GM23248 (cell line): ENCODE results near the gene SRP14. TPM values are rescaled to one million over a fixed set of nuclear protein-coding genes. Genes with fewer than 3 reads are reported as not detected.
A peak's percentile ranks its signal among the peaks of the same experiment; 100 is the strongest.

Experiments
- DNase-seq: peaks from one replicate; pipeline ENCODE4 v3.0.0-alpha.2; 2015
- H2AFZ ChIP-seq: fragments of 200-600 bp; sonication (generic); 2 replicates; pipeline ENCODE4 v1.6.1; 2016; ENCODE audit warnings: antibody characterized with exemption
- H3F3A ChIP-seq: fragments of 200-600 bp; sonication (generic); 2 replicates; pipeline ENCODE4 v1.6.1; 2016; ENCODE audit warnings: mild to moderate bottlenecking, antibody characterized with exemption, mixed run types; ENCODE audit not compliant: insufficient read depth
- H3K27ac ChIP-seq: fragments of 200-600 bp; sonication (generic); 2 replicates; pipeline ENCODE4 v1.5.1; 2016; ENCODE audit warnings: mild to moderate bottlenecking
- H3K27me3 ChIP-seq: fragments of 200-600 bp; sonication (generic); replicated peaks from 2 replicates; pipeline ENCODE4 v1.6.1; 2016; ENCODE audit warnings: mild to moderate bottlenecking; ENCODE audit not compliant: insufficient read depth
- H3K36me3 ChIP-seq: fragments of 200-600 bp; sonication (generic); 2 replicates; pipeline ENCODE4 v1.6.1; 2016; ENCODE audit warnings: low read depth, mild to moderate bottlenecking
- H3K4me1 ChIP-seq: fragments of 200-600 bp; sonication (generic); 2 replicates; pipeline ENCODE4 v1.6.1; 2016; ENCODE audit warnings: mild to moderate bottlenecking; ENCODE audit not compliant: insufficient read depth
- H3K4me2 ChIP-seq: fragments of 200-600 bp; sonication (generic); one replicate; pipeline ENCODE4 v1.6.1; 2016; ENCODE audit warnings: mild to moderate bottlenecking; ENCODE audit not compliant: unreplicated experiment
- H3K4me3 ChIP-seq: fragments of 200-600 bp; sonication (generic); 2 replicates; pipeline ENCODE4 v1.5.1; 2016; ENCODE audit warnings: mild to moderate bottlenecking
- H3K79me2 ChIP-seq: fragments of 200-600 bp; sonication (generic); 2 replicates; pipeline ENCODE4 v1.6.1; 2016; ENCODE audit warnings: mild to moderate bottlenecking; ENCODE audit not compliant: insufficient read depth
- H3K9ac ChIP-seq: fragments of 200-600 bp; sonication (generic); 2 replicates; pipeline ENCODE4 v1.6.1; 2016; ENCODE audit warnings: mild to moderate bottlenecking
- H3K9me2 ChIP-seq: fragments of 200-600 bp; sonication (generic); 2 replicates; pipeline ENCODE4 v1.6.1; 2016; ENCODE audit warnings: mixed run types, mild to moderate bottlenecking, moderate library complexity; ENCODE audit not compliant: insufficient read depth
- H3K9me3 ChIP-seq: fragments of 200-600 bp; sonication (generic); one replicate; pipeline ENCODE4 v1.6.1; 2017; ENCODE audit warnings: low read depth
- H4K20me1 ChIP-seq: fragments of 200-600 bp; sonication (generic); 2 replicates; pipeline ENCODE4 v1.6.0; 2016; ENCODE audit not compliant: insufficient read depth
- EZH2 ChIP-seq: fragments of 200-600 bp; sonication (generic); IDR thresholded peaks from 2 replicates; pipeline ENCODE4 v1.6.1; 2018; ENCODE audit warnings: antibody characterized with exemption, mild to moderate bottlenecking; ENCODE audit not compliant: insufficient read depth, poor library complexity, severe bottlenecking
- EZH2phosphoT487 ChIP-seq: fragments of 200-600 bp; sonication (generic); IDR thresholded peaks from 2 replicates; pipeline ENCODE4 v1.6.1; 2018; ENCODE audit warnings: antibody characterized with exemption, moderate library complexity, mild to moderate bottlenecking, low read depth; ENCODE audit not compliant: insufficient read depth
- WGBS, 2 experiments: methylation state at CpG; one replicate each; pipeline ENCODE4 v1.1.6; 2015 to 2017; ENCODE audit warnings: low lambda C conversion rate in 2 of 2, low coverage in 1 of 2; ENCODE audit errors: missing lambda C conversion rate in 2 of 2; 5-methylcytosine and 5-hydroxymethylcytosine counted together
- in situ Hi-C: fragments of 300-500 bp; cut with MboI; formaldehyde crosslinking; loops from 2 replicates; pipeline ENCODE4 v1.15.0; 2020
- polyA plus RNA-seq: library from polyadenylated mRNA; unstranded; fragments of >200 nt; fragmentation: Nextera tagmentation; extraction: Ambion mirVana; gene quantifications from 2 replicates; pipeline ENCODE4 v1.2.1, GENCODE V29; 2016
- total RNA-seq: library from RNA; depleted of rRNA; stranded (reverse); fragments of >200 nt; shearing (Covaris generic); gene quantifications from 2 replicates; pipeline ENCODE4 v1.2.3, GENCODE V29; 2014

SRP14 gene
- total and polyA plus RNA-seq, 2 experiments from 2014 or later, result 282 to 796 TPM

GRCh38 chr15:40085266-40085665 lies 46.3 kb upstream of the SRP14 start:
- 53 to 57% methylated on average over 10 of the region's 10 CpGs for WGBS, 2 experiments
- Histone ChIP-seq H2AFZ (no peak overlapping the region), H3K36me3 (no peaks in the 10 kb centered on the region), H4K20me1 (no peaks in the 10 kb centered on the region), H3K79me2 (no peaks in the 10 kb centered on the region), H3K27me3 (no peaks in the 10 kb centered on the region), H3K9me3 (no peaks in the 10 kb centered on the region), H3K9me2 (no peaks in the 10 kb centered on the region), H3F3A (peaks cover 3% of the 10 kb centered on the region; the same call in 1 of the 2 replicates), H3K27ac (no peak overlapping the region), H3K4me1 (peaks cover 31% of the 10 kb centered on the region), H3K9ac (no peak overlapping the region), H3K4me3 (no peak overlapping the region), H3K4me2 (no peak overlapping the region)
- in situ Hi-C loops, result no loop called here
- peak; percentile 54 for DNase-seq
- TF ChIP-seq EZH2phosphoT487, result no peak
- TF ChIP-seq EZH2, result no peak

- in situ Hi-C loops, result no loop called here
- Histone ChIP-seq H3K4me2 (no peak overlapping the region), H3F3A (peaks cover 4% of the 10 kb centered on the region; the same call in 1 of the 2 replicates), H3K4me3 (no peak overlapping the region), H3K4me1 (peaks cover 31% of the 10 kb centered on the region), H3K79me2 (no peaks in the 10 kb centered on the region), H4K20me1 (no peaks in the 10 kb centered on the region), H2AFZ (no peak overlapping the region), H3K36me3 (no peaks in the 10 kb centered on the region), H3K9ac (no peak overlapping the region), H3K27me3 (no peaks in the 10 kb centered on the region), H3K27ac (no peak overlapping the region), H3K9me3 (no peaks in the 10 kb centered on the region), H3K9me2 (no peaks in the 10 kb centered on the region)
- TF ChIP-seq EZH2phosphoT487 (no peak), EZH2 (no peak)
- DNase-seq, result no peak
- 95 to 96% methylated on average over 9 of the region's 9 CpGs for WGBS, 2 experiments
Measured at GRCh38 chr15:40084650-40085049, 45.7 kb upstream of the SRP14 start.

GRCh38 chr15:40082195-40082883 lies 43.4 kb upstream of the SRP14 start:
- H3K4me1 ChIP-seq, result peaks cover 18% of the 10 kb centered on the region
- H3K9me3 ChIP-seq, result no peaks in the 10 kb centered on the region
- no peak for TF ChIP-seq EZH2
- no peak for TF ChIP-seq EZH2phosphoT487
- peak overlapping the region; percentile 79 for H3K9ac ChIP-seq
- no peaks in the 10 kb centered on the region for H4K20me1 ChIP-seq
- H3K4me2 ChIP-seq, result peak overlapping the region; percentile 91
- no peaks in the 10 kb centered on the region for H3K36me3 ChIP-seq
- peaks cover 4% of the 10 kb centered on the region; the same call in 1 of the 2 replicates for H3F3A ChIP-seq
- in situ Hi-C loops, result no loop called here
- H3K27ac ChIP-seq, result no peak overlapping the region
- no peaks in the 10 kb centered on the region for H3K27me3 ChIP-seq
- H2AFZ ChIP-seq, result peak overlapping the region; percentile 98
- H3K4me3 ChIP-seq, result peak overlapping the region; percentile 73
- no peaks in the 10 kb centered on the region for H3K9me2 ChIP-seq
- DNase-seq, result no peak
- H3K79me2 ChIP-seq, result no peaks in the 10 kb centered on the region
- 81 to 82% methylated on average over 12 of the region's 12 CpGs for WGBS, 2 experiments

GRCh38 chr15:40081691-40082194 lies 42.8 kb upstream of the SRP14 start:
- Histone ChIP-seq H3K9me3 (no peaks in the 10 kb centered on the region), H3K9ac (peak overlapping the region; percentile 79), H3F3A (peaks cover 4% of the 10 kb centered on the region; the same call in 1 of the 2 replicates), H3K9me2 (no peaks in the 10 kb centered on the region), H4K20me1 (no peaks in the 10 kb centered on the region), H3K27me3 (no peaks in the 10 kb centered on the region), H2AFZ (peak overlapping the region; percentile 98), H3K4me3 (peak overlapping the region; percentile 73), H3K27ac (peak overlapping the region; percentile 36), H3K4me2 (peak overlapping the region; percentile 91), H3K4me1 (peaks cover 18% of the 10 kb centered on the region), H3K79me2 (no peaks in the 10 kb centered on the region), H3K36me3 (no peaks in the 10 kb centered on the region)
- TF ChIP-seq EZH2phosphoT487, result no peak
- TF ChIP-seq EZH2, result no peak
- DNase-seq, result peak; percentile 80
- in situ Hi-C loops, result no loop called here
- WGBS, 2 experiments, result 3 to 5% methylated on average over 12 of the region's 12 CpGs
